Loucy (cell line): ENCODE measurements around the gene RHBDD3.

Experiments
- EZH2phosphoT487 ChIP-seq: fragments of 200-600 bp; IDR thresholded peaks from 2 replicates; pipeline ENCODE4 v1.6.1; 2018; ENCODE audit warnings: antibody characterized with exemption, mild to moderate bottlenecking, moderate library complexity, borderline replicate concordance
- TF ChIP-seq, protein P1 (sequence below): fragments of 200-600 bp; sonication (generic); conservative IDR thresholded peaks from 2 replicates; pipeline ENCODE4 v1.5.1; 2014; ENCODE audit warnings: mild to moderate bottlenecking, antibody characterized with exemption, low read length

DNA sequence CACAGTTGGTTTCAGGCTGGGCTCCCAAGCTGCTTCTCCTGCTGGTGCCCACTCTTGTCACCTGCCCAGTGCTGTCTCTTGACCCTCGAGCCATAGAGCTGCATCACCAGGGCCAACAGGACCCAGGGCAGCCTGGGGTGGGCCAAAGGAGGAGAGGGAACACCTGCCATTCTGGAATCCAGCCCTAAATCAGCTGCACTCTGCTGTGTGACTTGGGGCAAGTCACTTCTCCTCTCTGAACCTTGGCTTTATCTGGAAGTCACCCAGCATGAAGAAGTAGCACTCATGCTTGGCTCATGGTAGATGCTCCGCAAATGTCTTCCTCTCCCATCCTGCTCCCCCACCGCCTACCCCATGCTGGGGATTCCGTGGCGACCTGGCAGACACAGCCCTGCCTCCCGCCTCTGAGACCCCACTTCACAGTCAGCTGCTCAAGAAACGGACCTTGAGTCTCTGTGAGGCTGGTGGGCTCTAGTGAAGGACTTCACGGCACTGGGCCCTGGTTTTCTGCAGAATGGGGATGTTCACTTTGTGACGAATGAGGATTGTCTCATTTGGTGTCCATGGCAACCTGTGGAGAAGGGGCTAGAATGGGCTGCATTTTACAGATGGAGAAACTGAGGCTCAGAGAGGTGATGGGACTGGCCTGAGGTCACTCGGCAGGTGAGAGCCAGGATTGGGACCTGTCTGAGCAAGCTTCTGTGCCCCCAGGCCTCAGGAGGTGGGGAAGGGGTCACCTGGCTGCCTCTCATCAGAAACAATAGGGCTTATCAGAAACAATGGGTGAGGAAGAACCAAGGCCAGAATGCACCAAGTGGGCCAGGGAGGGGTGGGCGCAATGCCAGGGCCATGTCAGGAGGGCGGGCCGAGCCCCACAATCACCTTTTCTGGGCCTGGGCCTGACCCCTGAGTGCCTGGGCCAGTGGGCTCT lies 49.7 kb downstream of the RHBDD3 start:
- TF ChIP-seq, protein P1, sequence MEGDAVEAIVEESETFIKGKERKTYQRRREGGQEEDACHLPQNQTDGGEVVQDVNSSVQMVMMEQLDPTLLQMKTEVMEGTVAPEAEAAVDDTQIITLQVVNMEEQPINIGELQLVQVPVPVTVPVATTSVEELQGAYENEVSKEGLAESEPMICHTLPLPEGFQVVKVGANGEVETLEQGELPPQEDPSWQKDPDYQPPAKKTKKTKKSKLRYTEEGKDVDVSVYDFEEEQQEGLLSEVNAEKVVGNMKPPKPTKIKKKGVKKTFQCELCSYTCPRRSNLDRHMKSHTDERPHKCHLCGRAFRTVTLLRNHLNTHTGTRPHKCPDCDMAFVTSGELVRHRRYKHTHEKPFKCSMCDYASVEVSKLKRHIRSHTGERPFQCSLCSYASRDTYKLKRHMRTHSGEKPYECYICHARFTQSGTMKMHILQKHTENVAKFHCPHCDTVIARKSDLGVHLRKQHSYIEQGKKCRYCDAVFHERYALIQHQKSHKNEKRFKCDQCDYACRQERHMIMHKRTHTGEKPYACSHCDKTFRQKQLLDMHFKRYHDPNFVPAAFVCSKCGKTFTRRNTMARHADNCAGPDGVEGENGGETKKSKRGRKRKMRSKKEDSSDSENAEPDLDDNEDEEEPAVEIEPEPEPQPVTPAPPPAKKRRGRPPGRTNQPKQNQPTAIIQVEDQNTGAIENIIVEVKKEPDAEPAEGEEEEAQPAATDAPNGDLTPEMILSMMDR: no peak
- no peak for TF ChIP-seq EZH2phosphoT487
